Activated T-cell treated with anti-CD3 and anti-CD28 coated beads, Interleukin-2, amount 50 U/mL, for 48 hours (primary cell): ENCODE measurements around the gene DNLZ.
"Not testable (repeated sequence)": the region's sequence is repeated elsewhere in the genome, so short reads cannot be mapped to it uniquely, and the experiment has no call there.

Experiments used
- DNase-seq, 2 experiments: peaks; one replicate each; pipeline ENCODE4 v3.0.0-alpha.2; 2020

DNLZ gene

DNA sequence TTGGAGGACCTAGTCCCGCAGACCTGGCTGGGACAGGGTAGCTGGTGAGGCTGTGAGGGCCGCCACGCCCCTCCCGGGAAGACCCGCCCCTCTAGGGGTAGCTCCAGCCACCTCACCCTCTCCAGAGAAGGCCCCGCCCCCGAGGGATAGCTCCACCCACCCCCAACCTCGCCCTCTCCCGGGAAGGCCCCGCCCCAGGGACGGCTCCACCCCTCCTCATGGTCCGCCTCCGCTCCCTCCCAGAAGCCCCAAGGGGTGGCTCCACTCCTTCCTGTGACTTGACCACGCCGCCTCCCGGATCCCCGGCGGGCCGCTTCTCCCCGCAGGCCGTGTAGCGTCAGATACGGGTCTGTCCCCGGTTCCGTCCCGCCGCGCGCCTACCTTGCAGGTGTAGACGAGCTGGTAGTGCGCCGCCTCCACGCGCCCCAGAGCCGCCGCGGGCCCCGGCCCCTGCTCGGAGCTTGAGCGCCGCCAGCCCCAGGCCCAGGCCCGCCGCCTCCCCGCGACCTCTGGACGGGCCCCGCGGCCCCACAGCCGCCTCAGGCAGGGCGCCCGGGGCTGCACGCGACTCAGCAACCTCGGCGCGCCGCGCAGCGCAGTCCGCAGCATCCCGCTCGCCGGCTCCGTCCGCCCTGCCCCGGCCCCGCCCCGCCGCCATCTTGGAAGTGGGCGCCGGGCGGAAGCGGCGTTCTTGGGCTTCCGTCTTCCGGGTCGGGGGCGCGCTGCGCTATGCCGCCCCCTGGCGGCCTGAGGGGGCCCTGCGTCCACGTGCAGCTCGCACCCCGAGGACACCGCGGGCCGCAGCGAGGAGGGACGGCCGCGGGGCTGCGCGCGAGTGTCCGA, at the start of gene DNLZ:
TSS of gene DNLZ (minus strand) at position 639 of the 843 bp plus-strand sequence. CDS start at position 609, 30 bp downstream.
- peak; percentile 96 to 98 for DNase-seq

DNA sequence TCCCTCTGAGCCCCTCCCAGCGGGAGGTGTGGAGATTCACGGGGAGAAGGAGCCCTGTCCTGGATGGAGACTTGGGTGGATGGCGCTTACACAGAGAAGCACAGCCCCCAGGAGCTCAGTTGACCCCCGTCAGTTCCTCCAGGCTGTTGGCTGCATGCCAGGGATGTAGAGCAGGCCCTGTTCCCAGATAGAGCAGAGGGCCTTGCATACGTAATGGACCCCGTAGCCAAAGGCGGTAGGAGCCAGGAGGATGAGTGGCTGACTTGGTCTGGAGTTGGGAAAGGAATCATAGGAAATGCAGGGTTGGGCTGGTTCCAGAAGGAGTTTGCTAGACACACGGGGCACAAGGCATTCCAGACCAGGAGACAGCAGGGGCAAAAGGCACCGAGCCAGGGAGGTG, 49.4 kb upstream of the DNLZ start:
- no peak for DNase-seq

GRCh38 chr9:136411378-136411777, 47.8 kb upstream of the DNLZ start:
- DNase-seq, result no peak

DNA sequence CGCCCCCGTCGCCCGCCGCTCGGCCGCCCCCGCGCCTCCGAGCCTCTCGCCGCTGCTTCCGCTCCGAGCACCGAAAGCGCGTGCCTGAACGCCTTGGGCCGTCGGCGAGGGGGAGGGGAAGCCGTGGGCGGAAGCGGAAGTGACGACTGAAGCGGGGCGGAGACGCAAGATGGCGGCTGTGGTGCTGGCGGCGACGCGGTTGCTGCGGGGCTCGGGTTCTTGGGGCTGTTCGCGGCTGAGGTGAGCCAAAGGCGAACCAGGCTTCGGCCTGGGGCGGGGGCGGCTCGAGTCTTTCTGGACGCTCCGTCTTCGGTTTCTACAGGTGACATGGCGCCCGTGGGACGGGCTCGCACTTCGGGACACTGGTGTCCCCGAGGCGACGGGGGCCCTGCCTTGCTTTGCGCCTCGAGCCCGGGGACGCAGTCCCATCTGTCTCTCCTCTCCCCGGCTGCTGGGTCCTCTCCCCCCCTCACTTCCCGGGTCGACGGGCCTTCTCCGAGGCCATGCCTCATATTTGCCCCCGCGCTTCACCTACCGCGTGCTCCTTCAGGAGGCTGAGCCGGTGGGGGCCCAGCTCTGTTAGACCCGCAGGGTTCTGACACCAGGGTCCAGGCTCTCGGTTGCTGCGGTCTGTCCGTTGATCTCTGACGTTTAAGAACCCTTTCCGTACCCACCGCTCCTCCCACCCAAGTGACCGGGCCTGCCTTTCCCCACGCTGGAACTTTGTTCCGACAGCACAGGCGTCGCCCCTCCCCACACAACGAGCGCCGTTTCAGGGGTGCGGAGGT, 47.1 kb upstream of the DNLZ start, which contains the start of the genes ENTR1 and PMPCA:
TSS of gene ENTR1 (minus strand) at position 115 of the 788 bp plus-strand sequence. CDS start 217 bp downstream, outside the sequence.
TSS of gene PMPCA (plus strand) at position 159 of the 788 bp plus-strand sequence. CDS start at position 170, 11 bp downstream.
- peak; percentile 99 for DNase-seq

DNA sequence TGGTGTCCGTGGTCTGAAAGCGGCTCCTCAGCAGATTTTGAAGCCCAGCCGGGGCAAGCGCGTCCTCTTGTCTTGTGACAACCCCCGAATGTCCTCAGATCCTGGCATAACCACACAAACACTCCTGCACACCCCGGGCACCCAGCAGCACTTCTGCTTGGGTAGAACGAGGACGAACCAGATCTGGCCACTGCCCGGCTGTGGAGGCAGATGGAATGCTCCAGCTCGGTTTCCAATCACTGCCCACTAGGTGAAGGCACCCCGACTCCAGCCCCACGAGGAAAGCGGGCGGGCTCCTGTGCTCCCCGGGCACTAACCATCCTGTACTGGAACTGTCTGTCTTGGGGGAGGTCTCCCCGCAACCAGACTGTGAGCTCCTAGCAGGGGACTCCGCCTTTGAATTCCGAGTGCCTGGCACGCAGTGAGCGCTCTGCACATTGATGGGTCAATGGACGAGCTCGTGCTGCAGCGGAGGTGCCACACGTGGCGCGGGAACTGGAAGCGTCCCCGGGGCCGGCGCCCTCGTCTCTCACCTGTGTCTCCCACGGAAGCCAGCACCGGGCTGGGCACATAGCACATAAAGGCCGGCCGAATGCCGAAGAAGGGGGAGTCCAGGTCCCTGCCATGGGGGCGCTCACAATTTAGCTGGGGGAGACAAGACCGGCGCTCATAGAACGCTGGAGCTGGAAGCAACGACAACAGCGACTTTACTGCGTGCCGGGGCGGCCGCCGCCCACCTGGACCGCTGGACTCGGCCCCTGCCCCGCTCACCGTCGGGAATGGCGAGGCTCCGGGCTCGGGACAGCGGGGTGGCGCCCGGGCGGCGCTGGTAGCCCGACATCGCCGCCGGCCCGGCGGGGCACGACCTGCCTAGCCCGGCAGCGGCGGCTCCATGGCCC, 46.3 kb upstream of the DNLZ start:
- DNase-seq, result peak; percentile 66 to 69

DNA sequence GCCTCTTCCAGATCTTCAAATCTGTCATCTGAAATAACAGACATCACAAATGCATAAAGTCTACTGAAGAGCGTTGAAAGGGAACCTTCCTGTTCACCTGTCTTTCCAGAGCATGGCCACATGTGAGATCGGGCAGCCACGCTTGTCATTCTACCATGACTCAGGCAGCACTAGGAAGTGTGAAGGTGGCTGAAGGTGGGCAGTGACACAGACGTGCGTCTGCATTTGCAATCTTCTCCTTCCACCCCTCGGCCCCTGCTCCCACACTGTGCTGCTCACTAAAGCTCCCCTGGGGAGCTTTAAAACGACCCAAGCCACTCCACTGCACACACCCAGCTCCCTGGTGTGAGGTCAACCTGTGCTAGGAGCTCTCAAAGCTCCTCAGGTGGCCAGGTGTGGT, 44.4 kb upstream of the DNLZ start:
- no peak for DNase-seq

- not testable (repeated sequence) for DNase-seq
Observed at GRCh38 chr9:136407061-136407460, 43.5 kb upstream of the DNLZ start.

- not testable (repeated sequence) for DNase-seq
Observed at GRCh38 chr9:136405904-136406303, 42.4 kb upstream of the DNLZ start.

GRCh38 chr9:136405481-136405880, 41.9 kb upstream of the DNLZ start:
- DNase-seq, result no peak

GRCh38 chr9:136404801-136405136, 41.2 kb upstream of the DNLZ start:
- DNase-seq, result peak in 1 of 2 experiments; percentile 34

GRCh38 chr9:136403915-136404800, 40.6 kb upstream of the DNLZ start:
- peak; percentile 58 to 67 for DNase-seq

GRCh38 chr9:136403538-136403914, 40.0 kb upstream of the DNLZ start:
- DNase-seq, result peak; percentile 74 to 82

DNA sequence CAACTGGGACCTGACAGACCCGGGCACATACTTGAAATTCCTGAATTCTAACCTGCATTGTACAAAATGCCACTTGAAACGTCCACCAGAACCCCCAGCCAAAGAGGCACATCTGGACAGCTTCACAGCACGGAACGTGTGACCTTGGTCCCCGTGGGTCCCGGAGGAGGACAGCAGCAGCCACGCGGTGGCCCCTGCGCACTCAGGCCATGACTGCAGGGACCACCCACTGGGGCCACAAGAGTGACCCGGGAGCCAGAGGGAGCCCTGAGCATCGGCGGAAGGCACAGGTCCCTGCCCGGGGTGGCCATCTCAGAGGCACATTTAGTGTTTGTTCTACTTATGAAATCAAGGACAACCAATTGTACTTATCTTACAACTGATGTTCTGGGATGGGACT, 38.5 kb upstream of the DNLZ start:
- DNase-seq, result no peak

DNA sequence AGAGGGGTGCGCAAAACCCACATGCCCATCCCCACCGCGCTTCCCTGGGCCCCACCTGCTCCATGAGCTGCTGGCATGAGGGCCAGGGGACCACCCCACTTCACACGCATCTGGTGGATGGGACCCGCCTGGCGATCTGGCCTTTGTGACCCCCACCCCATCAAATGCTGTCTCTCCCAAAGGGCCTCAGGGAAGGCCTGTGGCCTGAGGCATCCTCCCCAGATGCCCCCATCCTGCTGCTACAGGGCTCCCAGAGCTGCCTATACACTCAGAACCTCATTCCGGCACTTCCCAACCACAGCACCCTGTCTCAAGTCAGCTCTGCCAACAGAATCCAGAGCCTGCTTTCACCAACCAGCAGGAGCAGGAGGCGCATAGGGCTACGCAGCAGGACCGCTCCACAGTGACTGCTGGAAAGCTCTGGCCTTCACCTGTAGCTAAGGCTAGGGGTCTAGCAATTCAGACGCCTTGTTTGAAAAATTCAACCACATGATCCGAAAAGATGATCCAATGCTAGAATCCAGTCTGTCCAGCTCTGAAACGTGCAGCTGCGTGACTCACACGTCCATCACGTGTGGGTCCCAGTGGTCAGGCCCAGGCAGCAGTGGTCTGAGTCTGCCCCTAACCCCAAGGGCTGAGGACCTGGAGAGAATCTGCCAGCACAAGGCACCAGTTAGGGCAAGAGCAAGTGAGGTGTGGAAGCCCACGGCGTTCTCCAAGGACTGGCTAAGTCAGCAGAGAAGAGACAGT, 37.8 kb upstream of the DNLZ start:
- DNase-seq, result no peak

GRCh38 chr9:136400038-136400834, 36.7 kb upstream of the DNLZ start, which contains the start of gene SNAPC4:
SNAPC4 (minus strand) TSS chr9:136400170; CDS start chr9:136398428, 1,742 bp downstream.
- peak; percentile 91 to 93 for DNase-seq

- DNase-seq, result peak; percentile 55 to 63
Observed at GRCh38 chr9:136399176-136400037, 35.9 kb upstream of the DNLZ start.

DNA sequence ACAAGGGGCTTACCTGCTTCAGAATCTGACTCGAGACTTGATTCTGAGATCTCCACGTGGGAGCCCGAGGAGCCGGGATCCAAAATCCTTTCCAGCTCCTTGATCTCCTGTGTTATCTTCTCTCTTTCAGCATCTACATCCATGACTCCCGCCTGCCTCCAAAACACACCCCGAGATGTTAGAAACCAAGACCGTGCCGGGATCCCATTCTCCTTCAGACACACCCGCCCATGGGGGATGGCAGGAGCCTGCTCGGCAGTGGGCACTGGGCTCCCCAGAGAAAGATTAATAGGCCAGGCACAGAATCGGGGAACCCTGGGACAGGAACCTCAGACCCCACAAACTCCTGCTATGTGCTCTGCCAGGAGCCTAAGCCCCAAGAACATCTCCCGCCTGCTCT, 34.7 kb upstream of the DNLZ start:
- DNase-seq, result no peak

- no peak for DNase-seq
Observed at GRCh38 chr9:136397643-136398042, 34.1 kb upstream of the DNLZ start.

- DNase-seq, result no peak
Observed at GRCh38 chr9:136396219-136396515, 32.6 kb upstream of the DNLZ start.
